HepG2 (cell line): ENCODE data around the gene NAALADL1. TPM values are rescaled to one million over a fixed set of nuclear protein-coding genes. Genes with fewer than 3 reads are reported as not detected.

Source experiments
- CBX2 ChIP-seq, 2 experiments: fragments of 200-600 bp in 1 of 2; sonication (generic); formaldehyde crosslinking in 1 of 2; IDR thresholded peaks; 2 replicates each; pipeline versions ENCODE4 v1.7.0 to v1.8.1; 2018 to 2022; ENCODE audit warnings: low read depth in 2 of 2, low read length in 1 of 2, mild to moderate bottlenecking in 1 of 2, missing genetic modification reagents in 1 of 2
- CEBPG ChIP-seq: IDR thresholded peaks from 2 replicates; pipeline ENCODE4 v1.6.1; 2016
- DMAP1 ChIP-seq: IDR thresholded peaks from 2 replicates; pipeline ENCODE4 v1.6.1; 2016
- FOXA3 ChIP-seq: IDR thresholded peaks from 2 replicates; pipeline ENCODE4 v1.6.1; 2016; ENCODE audit warnings: missing genetic modification reagents, missing compliant biosample characterization
- HIVEP1 ChIP-seq: sonication (generic); formaldehyde crosslinking; IDR thresholded peaks from 2 replicates; pipeline ENCODE4 v1.4.0; 2020; ENCODE audit warnings: mild to moderate bottlenecking, missing genetic modification reagents
- HMG20B ChIP-seq: conservative IDR thresholded peaks from 2 replicates; pipeline ENCODE4 v1.6.1; 2016; ENCODE audit warnings: missing genetic modification reagents, missing compliant biosample characterization
- KDM5B ChIP-seq: sonication (generic); formaldehyde crosslinking; IDR thresholded peaks from 2 replicates; pipeline ENCODE4 v1.4.0; 2020; ENCODE audit warnings: missing genetic modification reagents, mild to moderate bottlenecking, borderline replicate concordance
- MED1 ChIP-seq: sonication (generic); formaldehyde crosslinking; IDR thresholded peaks from 2 replicates; pipeline ENCODE4 v1.4.0; 2020; ENCODE audit warnings: missing genetic modification reagents
- PAF1 ChIP-seq: IDR thresholded peaks from 2 replicates; pipeline ENCODE4 v1.6.1; 2016; ENCODE audit warnings: missing genetic modification reagents, missing compliant biosample characterization
- PHF8 ChIP-seq: sonication (generic); formaldehyde crosslinking; IDR thresholded peaks from 2 replicates; pipeline ENCODE4 v1.5.0; 2020; ENCODE audit warnings: missing genetic modification reagents
- POLR2AphosphoS5 ChIP-seq: IDR thresholded peaks from 2 replicates; pipeline ENCODE4 v1.6.1; 2012; ENCODE audit warnings: low read depth, low read length
- RAD21 ChIP-seq: fragments of 450-650 bp; formaldehyde crosslinking; IDR thresholded peaks from 2 replicates; pipeline ENCODE4 v1.5.0; 2020; ENCODE audit warnings: mild to moderate bottlenecking
- RARA ChIP-seq: IDR thresholded peaks from 2 replicates; pipeline ENCODE4 v1.6.1; 2016; ENCODE audit warnings: missing genetic modification reagents, missing compliant biosample characterization
- TBX2 ChIP-seq: sonication (generic); formaldehyde crosslinking; IDR thresholded peaks from 2 replicates; pipeline ENCODE4 v1.5.0; 2020; ENCODE audit warnings: missing genetic modification reagents, mild to moderate bottlenecking, borderline replicate concordance
- TMF1 ChIP-seq: sonication (generic); formaldehyde crosslinking; IDR thresholded peaks from 2 replicates; pipeline ENCODE4 v1.8.1; 2022; ENCODE audit warnings: low read depth, missing genetic modification reagents
- XRCC5 ChIP-seq: fragments of 200-400 bp; formaldehyde crosslinking; optimal IDR thresholded peaks from 2 replicates; pipeline ENCODE3; 2017; ENCODE audit warnings: mild to moderate bottlenecking, low read length
- YY1 ChIP-seq: IDR thresholded peaks from 2 replicates; pipeline ENCODE4 v1.6.1; 2011; ENCODE audit warnings: low read length, low read depth, moderate library complexity, mild to moderate bottlenecking; ENCODE audit not compliant: insufficient read depth, insufficient replicate concordance
- ZBTB8A ChIP-seq: sonication (generic); formaldehyde crosslinking; IDR thresholded peaks from 2 replicates; pipeline ENCODE4 v1.4.0; 2020; ENCODE audit warnings: mild to moderate bottlenecking, low read depth, missing genetic modification reagents, borderline replicate concordance
- ZFY ChIP-seq: sonication (generic); formaldehyde crosslinking; IDR thresholded peaks from 2 replicates; pipeline ENCODE4 v1.4.0; 2020; ENCODE audit warnings: missing genetic modification reagents
- ZNF317 ChIP-seq: sonication (generic); formaldehyde crosslinking; IDR thresholded peaks from 2 replicates; pipeline ENCODE4 v1.5.0; 2020; ENCODE audit warnings: mild to moderate bottlenecking, missing genetic modification reagents
- ZNF556 ChIP-seq: sonication (generic); formaldehyde crosslinking; IDR thresholded peaks from 2 replicates; pipeline ENCODE4 v1.4.0; 2020; ENCODE audit warnings: mild to moderate bottlenecking, missing genetic modification reagents, borderline replicate concordance
- ZNF572 ChIP-seq: sonication (generic); formaldehyde crosslinking; IDR thresholded peaks from 2 replicates; pipeline ENCODE4 v1.5.1; 2020; ENCODE audit warnings: mild to moderate bottlenecking, missing genetic modification reagents
- ZNF615 ChIP-seq: sonication (generic); formaldehyde crosslinking; IDR thresholded peaks from 2 replicates; pipeline ENCODE4 v1.5.0; 2020; ENCODE audit warnings: mild to moderate bottlenecking, missing genetic modification reagents, borderline replicate concordance
- ZNF768 ChIP-seq: sonication (generic); formaldehyde crosslinking; IDR thresholded peaks from 2 replicates; pipeline ENCODE4 v1.4.0; 2020; ENCODE audit warnings: missing genetic modification reagents
- ZSCAN21 ChIP-seq: sonication (generic); formaldehyde crosslinking; IDR thresholded peaks from 2 replicates; pipeline ENCODE4 v1.8.0; 2022; ENCODE audit warnings: mild to moderate bottlenecking, missing genetic modification reagents, moderate library complexity, borderline replicate concordance
- polyA plus RNA-seq, 8 experiments: library from polyadenylated mRNA; depleted of rRNA in 3 of 8; stranded (reverse) in 7 of 8; unstranded in 1 of 8; fragments of >200 nt; fragmentation: Illumina TruSeq in 4 of 8; extraction: Trizol in 4 of 8; gene quantifications; 2 replicates each; pipeline versions ENCODE4 v1.2.1 to v1.2.3, GENCODE V29; 2011 to 2016; ENCODE audit warnings: low read depth in 4 of 8, missing spikeins in 1 of 8, mixed read lengths in 1 of 8; ENCODE audit not compliant: insufficient read depth in 1 of 8
- total RNA-seq, 5 experiments: library from RNA; depleted of rRNA; stranded (reverse); fragments of >200 nt; fragmentation: Illumina TruSeq; extraction: Trizol; gene quantifications; 2 replicates each; pipeline ENCODE4 v1.2.3, GENCODE V29; 2016; ENCODE audit warnings: low read depth in 1 of 5
- TF ChIP-seq, protein P1 (sequence below): sonication (generic); formaldehyde crosslinking; IDR thresholded peaks from 2 replicates; pipeline ENCODE4 v1.4.0; 2020; ENCODE audit warnings: missing genetic modification reagents
- TF ChIP-seq, protein P2 (sequence below): sonication (generic); formaldehyde crosslinking; IDR thresholded peaks from 2 replicates; pipeline ENCODE4 v1.5.0; 2020; ENCODE audit warnings: mild to moderate bottlenecking, missing genetic modification reagents

Gene NAALADL1
- total and polyA plus RNA-seq, 2 of the 13 experiments (the other 11 are each of a cell fraction or from before 2014, with no cell fraction given), result 9.3 to 33.9 TPM

DNA sequence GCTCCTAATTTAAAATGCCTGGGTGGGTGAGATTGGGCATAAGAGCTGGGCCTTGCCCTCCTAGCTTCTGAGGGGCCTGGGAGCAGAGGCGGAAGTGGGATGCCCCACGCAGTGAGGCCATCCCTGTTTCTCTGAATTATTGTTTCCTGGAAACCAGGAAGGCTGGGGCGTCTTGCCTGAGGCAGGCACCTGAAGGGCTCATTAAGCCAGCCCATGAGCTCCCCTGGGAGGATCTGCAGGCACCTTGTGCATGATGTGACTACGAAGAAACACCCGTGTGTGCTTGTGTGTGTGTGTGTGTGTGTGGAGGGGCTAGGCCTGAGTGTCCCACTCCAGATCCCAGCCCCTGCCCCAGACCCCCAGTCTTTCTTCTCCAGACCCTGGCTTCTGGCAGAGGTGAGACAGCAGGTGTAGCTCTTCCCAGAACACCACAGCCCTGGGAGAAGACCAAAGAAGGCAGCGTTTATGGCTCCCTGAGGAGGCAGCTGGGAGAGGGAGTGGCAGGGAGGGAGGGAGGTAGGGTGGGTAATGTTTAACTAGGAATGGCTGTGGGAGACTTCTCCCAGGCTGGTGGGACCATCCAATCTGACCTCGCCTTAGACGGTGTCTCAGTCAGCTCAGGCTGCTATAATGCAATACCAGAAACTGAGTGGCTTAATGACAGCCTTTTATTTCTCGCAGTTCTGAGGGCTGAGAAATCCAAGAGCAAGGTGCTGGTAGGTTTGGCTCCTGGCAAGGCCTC is 59.5 kb downstream of the NAALADL1 start (continued):
- TF ChIP-seq, protein P1, sequence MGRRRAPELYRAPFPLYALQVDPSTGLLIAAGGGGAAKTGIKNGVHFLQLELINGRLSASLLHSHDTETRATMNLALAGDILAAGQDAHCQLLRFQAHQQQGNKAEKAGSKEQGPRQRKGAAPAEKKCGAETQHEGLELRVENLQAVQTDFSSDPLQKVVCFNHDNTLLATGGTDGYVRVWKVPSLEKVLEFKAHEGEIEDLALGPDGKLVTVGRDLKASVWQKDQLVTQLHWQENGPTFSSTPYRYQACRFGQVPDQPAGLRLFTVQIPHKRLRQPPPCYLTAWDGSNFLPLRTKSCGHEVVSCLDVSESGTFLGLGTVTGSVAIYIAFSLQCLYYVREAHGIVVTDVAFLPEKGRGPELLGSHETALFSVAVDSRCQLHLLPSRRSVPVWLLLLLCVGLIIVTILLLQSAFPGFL (CRISPR knock-in tag), result no peak
- TF ChIP-seq ZNF317 (CRISPR knock-in tag) (0 out of 2 replicates have a peak, but pooled peaks have one; percentile 39), TMF1 (CRISPR knock-in tag) (no peak), ZNF768 (CRISPR knock-in tag) (peak; percentile 29; the same call in 1 of the 2 replicates), MED1 (0 out of 2 replicates have a peak, but pooled peaks have one; percentile 23), TBX2 (CRISPR knock-in tag) (0 out of 2 replicates have a peak, but pooled peaks have one; percentile 11), FOXA3 (no peak), KDM5B (CRISPR knock-in tag) (peak; percentile 77; the same call in 1 of the 2 replicates), PHF8 (CRISPR knock-in tag) (peak; percentile 18; the same call in 1 of the 2 replicates), ZFY (CRISPR knock-in tag) (peak; percentile 56; the same call in 1 of the 2 replicates), CEBPG (peak; percentile 38; the same call in 1 of the 2 replicates), RARA (peak; percentile 4; the same call in 1 of the 2 replicates), RAD21 (no peak), CBX2 (IDR thresholded peaks at IDR 0.05; ENCODE audit: low read depth, low read length) (no peak), CBX2 (CRISPR knock-in tag; IDR thresholded peaks at IDR 0.05; ENCODE audit: low read depth) (no peak), DMAP1 (CRISPR knock-in tag) (0 out of 2 replicates have a peak, but pooled peaks have one; percentile 7), ZBTB8A (no peak), ZNF556 (CRISPR knock-in tag) (peak; percentile 56; the same call in 1 of the 2 replicates), HIVEP1 (CRISPR knock-in tag) (0 out of 2 replicates have a peak, but pooled peaks have one; percentile 31), ZNF572 (CRISPR knock-in tag) (peak; percentile 81; the same call in 1 of the 2 replicates), YY1 (peak; percentile 35), HMG20B (CRISPR knock-in tag) (no peak), ZSCAN21 (CRISPR knock-in tag) (no peak), XRCC5 (peak; percentile 25), ZNF615 (CRISPR knock-in tag) (0 out of 2 replicates have a peak, but pooled peaks have one; percentile 25), PAF1 (no peak), POLR2AphosphoS5 (peak; percentile 64)
- TF ChIP-seq, protein P2, sequence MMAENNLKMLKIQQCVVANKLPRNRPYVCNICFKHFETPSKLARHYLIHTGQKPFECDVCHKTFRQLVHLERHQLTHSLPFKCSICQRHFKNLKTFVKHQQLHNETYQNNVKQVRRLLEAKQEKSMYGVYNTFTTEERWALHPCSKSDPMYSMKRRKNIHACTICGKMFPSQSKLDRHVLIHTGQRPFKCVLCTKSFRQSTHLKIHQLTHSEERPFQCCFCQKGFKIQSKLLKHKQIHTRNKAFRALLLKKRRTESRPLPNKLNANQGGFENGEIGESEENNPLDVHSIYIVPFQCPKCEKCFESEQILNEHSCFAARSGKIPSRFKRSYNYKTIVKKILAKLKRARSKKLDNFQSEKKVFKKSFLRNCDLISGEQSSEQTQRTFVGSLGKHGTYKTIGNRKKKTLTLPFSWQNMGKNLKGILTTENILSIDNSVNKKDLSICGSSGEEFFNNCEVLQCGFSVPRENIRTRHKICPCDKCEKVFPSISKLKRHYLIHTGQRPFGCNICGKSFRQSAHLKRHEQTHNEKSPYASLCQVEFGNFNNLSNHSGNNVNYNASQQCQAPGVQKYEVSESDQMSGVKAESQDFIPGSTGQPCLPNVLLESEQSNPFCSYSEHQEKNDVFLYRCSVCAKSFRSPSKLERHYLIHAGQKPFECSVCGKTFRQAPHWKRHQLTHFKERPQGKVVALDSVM, result peak; percentile 49
